Measurements from ENCODE around the gene IFT43.

GRCh38 chr14:76098916-76099675, 113.5 kb downstream of the IFT43 start:
- no peak for TF ChIP-seq CTCF (IDR thresholded peaks at IDR 0.05; ENCODE audit: low read length)
- no peak for TF ChIP-seq EZH2 (optimal IDR thresholded peaks at IDR 0.05; ENCODE audit: low read depth, low read length)
- TF ChIP-seq EZH2phosphoT487 (IDR thresholded peaks at IDR 0.05; ENCODE audit: low read length): no peak

Data from MM.1S (cell line).